Panc1 (cell line): ENCODE measurements around the gene ANKLE1. TPM values are rescaled to one million over a fixed set of nuclear protein-coding genes. Genes with fewer than 3 reads are reported as not detected.

ENCODE experiments used
- ATAC-seq: fragments of 200-7000 bp; cut with Tn5 transposase; 2 replicates; pipeline ENCODE4 v1.9.1; 2020; ENCODE audit warnings: mild to moderate bottlenecking, moderate library complexity
- Bru-seq: library from RNA; stranded (reverse); fragments of 400-500 nt; gene quantifications from one replicate; lab custom pipeline; 2021; lab: Mats Ljungman, UMichigan
- BruChase-seq, 2 experiments: library from RNA; stranded (reverse); fragments of 400-500 nt; gene quantifications; one replicate each; lab custom pipeline; 2021; lab: Mats Ljungman, UMichigan
- BruUV-seq: library from RNA; stranded (reverse); fragments of 400-500 nt; replicated peaks from 2 replicates; lab custom pipeline; 2021; lab: Mats Ljungman, UMichigan
- CTCF ChIA-PET: fragments of 300-600 bp; sonication (Branson Sonifier 250); formaldehyde crosslinking; loops from one replicate; lab custom pipeline; 2022; ENCODE audit warnings: antibody characterized with exemption; lab: Charles Lee
- POLR2A ChIA-PET: fragments of 300-600 bp; sonication (Branson Sonifier 250); formaldehyde crosslinking; loops from one replicate; lab custom pipeline; 2022; ENCODE audit warnings: antibody characterized with exemption; lab: Charles Lee
- DNase-seq: peaks from one replicate; pipeline ENCODE4 v3.0.0-alpha.2; 2010; ENCODE audit warnings: low read depth, low spot score
- H3K27ac ChIP-seq: 2 replicates; pipeline ENCODE4 v1.5.1; 2011; ENCODE audit warnings: mild to moderate bottlenecking, low read length, inconsistent platforms
- H3K27me3 ChIP-seq: fragments of 200-500 bp; sonication (Bioruptor generic); 2 replicates; pipeline ENCODE4 v1.6.0; 2014; ENCODE audit warnings: low read length, inconsistent platforms; ENCODE audit not compliant: control insufficient read depth, insufficient read depth
- H3K36me3 ChIP-seq: fragments of 200-500 bp; sonication (Bioruptor generic); 2 replicates; pipeline ENCODE4 v1.5.1; 2014; ENCODE audit warnings: inconsistent platforms, mild to moderate bottlenecking, low read length, moderate library complexity; ENCODE audit not compliant: control insufficient read depth, insufficient read depth
- H3K4me1 ChIP-seq: 2 replicates; pipeline ENCODE4 v1.5.1; 2011; ENCODE audit warnings: inconsistent platforms, mild to moderate bottlenecking, low read length, moderate library complexity; ENCODE audit not compliant: control insufficient read depth, insufficient read depth
- H3K4me3 ChIP-seq, 2 experiments: 2 replicates each; pipeline ENCODE4 v1.5.1; 2011 to 2012; ENCODE audit warnings: low read depth in 2 of 2, low read length in 2 of 2, mild to moderate bottlenecking in 2 of 2, inconsistent platforms in 1 of 2, moderate library complexity in 1 of 2
- H3K9me3 ChIP-seq: fragments of 200-500 bp; sonication (Bioruptor generic); 2 replicates; pipeline ENCODE4 v1.5.1; 2014; ENCODE audit warnings: low read depth, mild to moderate bottlenecking, inconsistent platforms, low read length, moderate library complexity; ENCODE audit not compliant: control insufficient read depth, insufficient read depth
- CTCF ChIP-seq: fragments of 450-650 bp; IDR thresholded peaks from 2 replicates; pipeline ENCODE4 v1.5.1; 2017; ENCODE audit warnings: mild to moderate bottlenecking
- POLR2AphosphoS5 ChIP-seq: IDR thresholded peaks from 2 replicates; pipeline ENCODE4 v1.6.1; 2012; ENCODE audit warnings: mild to moderate bottlenecking, low read depth, low read length, moderate library complexity
- REST ChIP-seq, 2 experiments: IDR thresholded peaks; 2 replicates each; pipeline ENCODE4 v1.6.1; 2011 to 2012; ENCODE audit warnings: low read depth in 2 of 2, control low read depth in 1 of 2, low read length in 1 of 2, mild to moderate bottlenecking in 1 of 2, moderate library complexity in 1 of 2; ENCODE audit not compliant: insufficient read depth in 1 of 2
- SIN3A ChIP-seq: IDR thresholded peaks from 2 replicates; pipeline ENCODE4 v1.6.1; 2012; ENCODE audit warnings: low read depth, mild to moderate bottlenecking, low read length, moderate library complexity, borderline replicate concordance; ENCODE audit not compliant: insufficient read depth
- TCF7L2 ChIP-seq: IDR thresholded peaks from 2 replicates; pipeline ENCODE4 v1.6.1; 2011; ENCODE audit warnings: mild to moderate bottlenecking, low read depth, low read length, inconsistent platforms
- in situ Hi-C: cut with HindIII; loops from 2 replicates; pipeline ENCODE4 v1.10.0; 2016; ENCODE audit warnings: low sequenced_read_pairs, low pct_unique_long_range_greater_than_20kb
- intact Hi-C: fragments of 100-400 bp; cut with micrococcal nuclease; formaldehyde crosslinking; loops from one replicate; pipeline ENCODE4 v1.10.0; 2022; ENCODE audit not compliant: unreplicated experiment
- long read RNA-seq: library from polyadenylated mRNA; unstranded; transcript quantifications from one replicate; pipeline ENCODE4 v2.0.0, GENCODE V29; 2021; ENCODE audit not compliant: unreplicated experiment
- polyA plus RNA-seq: library from polyadenylated mRNA; unstranded; fragments of >200 nt; gene quantifications from one replicate; pipeline ENCODE4 v1.2.1, GENCODE V29; 2012; ENCODE audit warnings: missing spikeins; ENCODE audit not compliant: insufficient read length
- total RNA-seq: library from RNA; stranded (reverse); gene quantifications from one replicate; pipeline ENCODE4 v1.2.1, GENCODE V29; 2021; ENCODE audit not compliant: unreplicated experiment

Gene ANKLE1
- 1.1 TPM for total RNA-seq
- 1.4 TPM for polyA plus RNA-seq
- Bru-seq, nascent RNA, result percentile 33 among the genes with signal in this experiment
- BruChase-seq, experiment 1, labeled RNA remaining after a 2-hour chase, result percentile 43 among the genes with signal in this experiment
- BruChase-seq, experiment 2, labeled RNA remaining after a 6-hour chase, result percentile 43 among the genes with signal in this experiment
- long read RNA-seq, partial matches to known transcripts, result 2 of 4 reads
- long read RNA-seq, other reads (novel, unspliced or antisense), result 1 of 4 reads

- DNase-seq (no peak), ATAC-seq (no peak)
- no peak for TF ChIP-seq CTCF
- TF ChIP-seq POLR2AphosphoS5, result no peak
- no peak for TF ChIP-seq REST (IDR thresholded peaks at IDR 0.05; ENCODE audit: insufficient read depth in 1 of 2, low read depth in 2 of 2, low read length in 1 of 2)
- no peak for TF ChIP-seq SIN3A
- TF ChIP-seq TCF7L2, result no peak
- Histone ChIP-seq H3K27ac (no peak within 1 kb of the TSS), H3K27me3 (no peaks in the 10 kb centered on the region), H3K9me3 (no peaks in the 10 kb centered on the region), H3K36me3 (no peaks in the 10 kb centered on the region), H3K4me1 (no peaks in the 10 kb centered on the region), H3K4me3 (peak within 1 kb of the TSS; percentile 29 to 44)
- ChIA-PET POLR2A (no interaction called here), CTCF (interaction anchor here (0.6 to 1.3 kb wide), 4 partner anchors 15 to 64 kb away, joined by 3 to 5 read pairs (median 4); partner anchors contain the start of gene DDA1)
- in situ Hi-C loops, result no loop called here
- no TSS peak for BruUV-seq
- intact Hi-C loops, result loop anchor here (10.0 kb wide), 1 partner anchor 57 kb away; the partner anchor contains the start of gene OCEL1
Observed at GRCh38 chr19:17281391-17282304, at the start of gene ANKLE1. Gene ANKLE1 (plus strand): TSS chr19:17281901. CDS start chr19:17281921, 20 bp downstream.

GRCh38 chr19:17232258-17232657 lies 49.4 kb upstream of the ANKLE1 start:
- BruUV-seq, result no TSS peak
- Histone ChIP-seq H3K27ac (no peak overlapping the region), H3K36me3 (peaks cover 4% of the 10 kb centered on the region; the same call in 1 of the 2 replicates), H3K4me1 (peaks cover 17% of the 10 kb centered on the region), H3K27me3 (no peaks in the 10 kb centered on the region), H3K4me3 (no peak overlapping the region), H3K9me3 (no peaks in the 10 kb centered on the region)
- ChIA-PET POLR2A (no interaction called here), CTCF (no interaction called here)
- TF ChIP-seq REST (IDR thresholded peaks at IDR 0.05; ENCODE audit: insufficient read depth in 1 of 2, low read depth in 2 of 2, low read length in 1 of 2), result no peak
- TF ChIP-seq CTCF, result no peak
- TF ChIP-seq POLR2AphosphoS5, result no peak
- TF ChIP-seq TCF7L2, result no peak
- no peak for TF ChIP-seq SIN3A
- ATAC-seq (no peak), DNase-seq (no peak)
- in situ Hi-C loops, result no loop called here
- intact Hi-C loops, result no loop called here
